GM21423 (cell line): Measurements from ENCODE around the gene TCIRG1.
"Not testable (repeated sequence)": the region's sequence is repeated elsewhere in the genome, so short reads cannot be mapped to it uniquely, and the experiment has no call there.

Source experiments
- ATAC-seq: cut with Tn5 transposase; IDR thresholded peaks from one replicate; pipeline ENCODE4 v1.9.1; 2021; ENCODE audit warnings: mild to moderate bottlenecking, moderate library complexity; ENCODE audit not compliant: unreplicated experiment

Gene TCIRG1, protein sequence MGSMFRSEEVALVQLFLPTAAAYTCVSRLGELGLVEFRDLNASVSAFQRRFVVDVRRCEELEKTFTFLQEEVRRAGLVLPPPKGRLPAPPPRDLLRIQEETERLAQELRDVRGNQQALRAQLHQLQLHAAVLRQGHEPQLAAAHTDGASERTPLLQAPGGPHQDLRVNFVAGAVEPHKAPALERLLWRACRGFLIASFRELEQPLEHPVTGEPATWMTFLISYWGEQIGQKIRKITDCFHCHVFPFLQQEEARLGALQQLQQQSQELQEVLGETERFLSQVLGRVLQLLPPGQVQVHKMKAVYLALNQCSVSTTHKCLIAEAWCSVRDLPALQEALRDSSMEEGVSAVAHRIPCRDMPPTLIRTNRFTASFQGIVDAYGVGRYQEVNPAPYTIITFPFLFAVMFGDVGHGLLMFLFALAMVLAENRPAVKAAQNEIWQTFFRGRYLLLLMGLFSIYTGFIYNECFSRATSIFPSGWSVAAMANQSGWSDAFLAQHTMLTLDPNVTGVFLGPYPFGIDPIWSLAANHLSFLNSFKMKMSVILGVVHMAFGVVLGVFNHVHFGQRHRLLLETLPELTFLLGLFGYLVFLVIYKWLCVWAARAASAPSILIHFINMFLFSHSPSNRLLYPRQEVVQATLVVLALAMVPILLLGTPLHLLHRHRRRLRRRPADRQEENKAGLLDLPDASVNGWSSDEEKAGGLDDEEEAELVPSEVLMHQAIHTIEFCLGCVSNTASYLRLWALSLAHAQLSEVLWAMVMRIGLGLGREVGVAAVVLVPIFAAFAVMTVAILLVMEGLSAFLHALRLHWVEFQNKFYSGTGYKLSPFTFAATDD

GRCh38 chr11:68038718-68039525 lies at the start of gene TCIRG1:
TCIRG1 (plus strand) TSS chr11:68039025; CDS start chr11:68041272, 2,247 bp downstream.
- ATAC-seq: peak; percentile 35

DNA sequence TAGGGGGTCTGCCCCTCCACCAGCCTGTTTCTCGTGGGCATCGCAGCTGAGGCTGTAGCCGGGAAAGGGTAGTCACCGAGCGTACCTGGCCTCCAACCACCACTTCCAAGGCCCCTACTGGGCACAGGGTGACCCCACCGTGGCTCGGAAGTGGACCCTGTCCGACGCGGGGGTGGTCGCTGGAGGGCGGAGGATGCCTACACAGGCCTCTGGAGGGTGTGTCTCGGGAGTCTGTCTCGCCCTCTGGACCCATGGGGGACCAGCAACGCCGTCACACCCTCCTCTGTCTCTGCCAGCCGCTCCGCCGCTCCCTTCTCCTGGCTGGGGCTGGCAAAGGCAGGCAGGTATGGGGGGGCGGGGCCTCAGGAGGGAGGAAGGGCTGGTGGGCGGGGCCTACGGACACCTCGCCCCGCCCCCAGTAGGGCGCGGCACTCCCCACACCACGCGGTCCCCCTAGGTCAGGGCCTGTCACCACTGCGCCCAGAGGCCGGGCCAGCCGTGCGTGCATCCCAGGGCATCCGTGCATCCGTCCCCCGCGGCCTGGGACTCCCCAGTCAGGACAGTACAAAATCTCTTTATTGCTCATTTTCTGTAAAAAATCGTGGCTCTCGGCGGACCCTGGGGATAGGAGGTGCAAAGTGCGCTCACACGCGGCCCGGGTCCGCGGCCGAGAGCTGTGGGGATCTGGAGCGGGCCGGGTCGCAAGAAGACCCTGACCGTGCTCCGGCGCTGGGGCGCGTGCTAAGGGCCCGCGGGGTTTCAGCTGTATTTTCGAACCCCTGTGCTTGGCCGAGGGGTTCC lies 48.1 kb upstream of the TCIRG1 start:
- ATAC-seq: not testable (repeated sequence)

DNA sequence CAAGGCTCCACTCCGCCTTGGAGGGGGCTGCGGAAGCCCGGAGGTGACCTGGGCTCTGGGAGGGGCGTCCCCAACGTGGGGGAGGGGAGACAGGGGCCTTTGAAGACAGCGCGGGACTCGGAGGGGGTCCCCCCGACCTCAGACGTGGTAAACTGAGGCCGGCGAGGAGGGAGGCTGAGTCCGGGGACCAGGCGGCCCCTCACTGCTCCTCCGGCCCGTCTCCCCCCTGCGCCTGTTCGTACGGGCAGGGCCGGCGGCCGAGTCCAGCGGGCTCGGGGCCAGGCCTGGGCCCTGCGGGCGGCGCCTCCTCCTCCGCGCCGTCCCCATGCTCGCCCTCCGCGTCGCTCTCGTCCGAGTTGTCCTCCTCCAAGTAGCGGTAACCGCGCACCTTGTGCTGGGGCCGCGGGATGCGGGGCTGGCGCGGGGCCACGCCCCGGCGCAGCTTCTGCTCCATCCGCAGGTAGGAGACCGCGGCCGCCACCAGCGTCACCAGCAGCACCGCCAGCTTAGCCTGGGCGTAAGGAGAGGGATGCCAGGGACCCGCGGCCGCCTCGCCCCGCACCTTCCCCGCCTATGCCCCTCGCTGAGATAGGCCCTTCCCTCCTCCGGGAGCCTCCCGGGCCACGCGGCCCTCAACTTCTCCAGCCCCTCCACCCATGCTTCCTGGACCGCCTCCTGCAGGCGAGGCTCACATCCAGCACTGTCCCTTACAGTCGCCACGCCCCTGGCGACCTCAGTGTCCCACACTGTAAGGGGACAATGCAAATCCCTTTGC lies 47.3 kb upstream of the TCIRG1 start:
- not testable (repeated sequence) for ATAC-seq

GRCh38 chr11:67993821-67994220 lies 45.0 kb upstream of the TCIRG1 start:
- not testable (repeated sequence) for ATAC-seq

DNA sequence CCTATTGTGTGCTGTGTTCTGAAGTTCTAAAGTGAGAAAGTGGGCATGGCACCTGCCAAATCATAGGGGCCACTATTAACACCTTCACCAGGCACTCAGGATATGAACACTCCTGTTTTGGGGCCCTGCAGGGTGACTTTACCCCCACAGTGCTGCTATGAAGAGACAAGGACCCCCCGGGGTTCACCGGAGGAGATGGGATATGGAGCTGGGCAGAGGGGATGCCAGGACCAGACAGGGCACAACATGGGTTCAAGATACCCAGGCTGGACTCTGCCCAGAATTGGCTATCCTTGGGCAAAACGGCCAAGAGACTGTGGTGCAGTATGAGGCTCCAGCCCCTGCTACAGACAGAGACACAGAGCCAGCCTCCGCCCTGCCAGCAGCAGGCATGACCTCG lies 44.4 kb upstream of the TCIRG1 start:
- ATAC-seq: not testable (repeated sequence)

- not testable (repeated sequence) for ATAC-seq
Observed at GRCh38 chr11:67995129-67995528, 43.7 kb upstream of the TCIRG1 start.

GRCh38 chr11:67995579-67995978 lies 43.2 kb upstream of the TCIRG1 start:
- ATAC-seq: not testable (repeated sequence)

- no peak for ATAC-seq
Observed at GRCh38 chr11:67996051-67996450, 42.8 kb upstream of the TCIRG1 start.

- ATAC-seq: no peak
Observed at GRCh38 chr11:67996622-67997474, 42.0 kb upstream of the TCIRG1 start.

DNA sequence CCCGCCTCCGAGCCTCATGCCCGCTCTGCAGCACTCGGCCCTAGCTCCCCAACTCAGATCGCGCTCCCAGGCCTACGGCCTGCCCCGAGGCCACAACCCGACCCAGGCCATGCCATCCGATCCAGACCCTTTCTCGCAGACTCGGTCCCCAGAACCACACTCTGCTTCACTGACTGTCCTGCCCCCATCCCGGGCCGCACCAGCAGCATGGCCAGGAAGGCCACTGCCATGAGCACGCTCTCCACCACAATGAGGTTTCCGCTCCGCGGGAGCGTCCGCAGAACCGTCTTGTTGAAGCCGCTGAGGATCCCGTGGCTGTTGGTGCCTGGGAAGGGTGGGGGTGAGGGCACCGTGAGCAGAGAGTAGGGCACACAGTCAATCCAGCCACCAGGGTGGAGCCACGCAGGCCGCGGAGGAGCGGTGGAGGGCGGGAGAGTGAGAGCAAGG lies 41.3 kb upstream of the TCIRG1 start:
- no peak for ATAC-seq

- no peak for ATAC-seq
Observed at GRCh38 chr11:67998150-67999045, 40.4 kb upstream of the TCIRG1 start.

DNA sequence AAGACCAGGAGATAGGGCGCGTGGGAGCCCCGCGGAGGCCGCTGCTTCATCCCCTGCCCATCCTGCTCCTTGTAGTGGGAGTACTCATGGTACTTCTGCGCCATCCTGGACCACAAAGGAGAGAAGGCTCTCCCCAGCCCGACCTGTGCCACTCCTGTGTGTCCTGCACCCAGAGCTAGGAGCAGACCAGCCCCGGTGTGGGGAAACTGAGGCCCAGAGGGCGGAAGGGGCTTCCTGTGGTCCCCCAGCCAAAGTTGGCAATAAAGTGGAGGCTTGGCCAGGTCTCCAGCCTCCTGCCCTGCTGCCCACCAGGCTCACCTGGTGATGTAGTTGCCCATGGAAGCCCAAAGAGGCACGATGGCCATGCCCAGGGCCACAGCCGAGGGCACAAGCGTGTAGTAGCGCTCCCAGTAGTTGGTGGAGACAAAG lies 39.6 kb upstream of the TCIRG1 start:
- ATAC-seq: no peak

DNA sequence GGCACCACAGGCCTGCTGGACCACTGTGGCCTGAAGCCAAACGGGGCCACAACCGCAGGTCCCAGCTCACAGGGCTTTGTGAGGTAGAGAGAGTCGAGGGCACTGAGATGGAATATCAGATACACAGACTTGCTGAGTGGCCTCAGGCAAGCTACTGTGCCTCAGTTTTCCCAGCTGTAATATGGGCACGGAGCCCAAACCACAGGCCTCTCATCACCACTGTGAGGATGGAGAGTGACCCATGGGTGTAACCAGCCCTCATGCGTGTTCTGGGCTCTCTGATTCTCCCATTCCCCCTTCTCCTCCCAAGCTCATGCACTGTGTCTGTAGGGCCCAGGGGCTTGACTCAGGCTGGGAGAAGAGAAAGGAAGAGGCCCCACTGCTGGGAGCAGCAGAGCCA lies 39.1 kb upstream of the TCIRG1 start:
- ATAC-seq: no peak

DNA sequence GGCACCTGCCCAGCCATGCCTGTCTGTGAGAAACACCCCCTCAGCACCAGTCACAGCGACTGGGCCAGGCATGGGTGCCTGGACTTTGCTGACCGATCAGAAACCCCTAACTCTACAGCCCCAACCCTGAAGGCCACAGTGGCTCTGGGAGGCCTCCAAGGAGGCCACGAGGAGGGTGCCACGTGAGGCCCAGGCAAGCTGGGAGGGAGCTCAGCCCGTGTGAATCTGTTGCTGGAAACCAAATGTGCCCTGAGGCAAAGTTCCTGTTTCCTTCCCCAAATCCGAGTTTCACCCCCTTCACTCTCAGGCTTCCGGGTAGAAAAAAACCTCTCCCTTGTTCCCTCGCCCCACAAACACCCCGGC lies 36.3 kb upstream of the TCIRG1 start:
- ATAC-seq: peak; percentile 24

- ATAC-seq: peak; percentile 40
Observed at GRCh38 chr11:68002938-68003845, 35.6 kb upstream of the TCIRG1 start.

- ATAC-seq: peak; percentile 55
Observed at GRCh38 chr11:68003846-68004550, 34.8 kb upstream of the TCIRG1 start, which contains the start of gene UNC93B1. UNC93B1 (minus strand) TSS chr11:68004097; CDS start chr11:68004043, 54 bp downstream.
